ENCODE results near the gene NDUFB2. TPM values are rescaled to one million over a fixed set of nuclear protein-coding genes. Genes with fewer than 3 reads are reported as not detected.
"Not testable (repeated sequence)": the region's sequence is repeated elsewhere in the genome, so short reads cannot be mapped to it uniquely, and the experiment has no call there.

NDUFB2 gene
- total and polyA plus RNA-seq, 5 donors from 2014 or later, result 91.5 to 529 (median 408) TPM

- Mint-ChIP-seq H3K36me3 (no peaks in the 10 kb centered on the region), H3K9me3 (peaks cover 0 to 3% (median 0%) of the 10 kb centered on the region in 7 donors), H3K27ac (no peak overlapping the region), H3K4me3 (no peak overlapping the region), H3K4me1 (peaks cover 0 to 14% (median 7%) of the 10 kb centered on the region in 4 donors), H3K27me3 (peaks cover 31% of the 10 kb centered on the region)
- Histone ChIP-seq H3K4me1 (ENCODE audit: control insufficient read depth, insufficient read depth, low read length, poor library complexity, severe bottlenecking) (peaks cover 12% of the 10 kb centered on the region), H3K9me3 (ENCODE audit: control insufficient read depth in 2 of 2, low read length in 2 of 2) (no peaks in the 10 kb centered on the region), H3K27ac (ENCODE audit: insufficient read depth, low read length, poor library complexity, severe bottlenecking) (no peak overlapping the region), H3K36me3 (ENCODE audit: control insufficient read depth, insufficient read depth, low read length) (no peaks in the 10 kb centered on the region), H3K27me3 (ENCODE audit: control insufficient read depth, insufficient read depth, low read length) (no peaks in the 10 kb centered on the region), H3K4me3 (ENCODE audit: low read depth, low read length) (no peak overlapping the region)
- no peak for ATAC-seq (ENCODE audit: low read depth in 2 of 2)
- no peak for DNase-seq
These were observed 27.9 kb upstream of the NDUFB2 start for GRCh38 chr7:140668641-140669040.

DNA sequence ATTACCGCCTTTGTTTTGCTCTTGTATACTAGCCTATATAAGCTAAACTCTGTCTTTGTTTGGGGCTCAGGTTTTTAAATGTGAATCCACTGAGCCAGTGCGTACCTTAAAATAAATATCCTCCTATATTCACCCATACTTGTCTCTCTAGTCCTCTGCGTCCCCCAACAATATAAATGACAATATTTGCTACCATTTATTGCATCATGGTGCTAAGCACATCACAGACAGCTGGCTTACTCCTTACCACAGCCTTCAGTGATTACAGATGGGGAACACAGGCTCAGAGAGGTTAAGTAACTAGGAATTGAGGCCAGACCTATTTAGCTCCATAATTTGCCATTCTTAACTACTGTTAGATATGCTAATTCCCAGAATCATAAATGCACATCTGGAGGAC is 27.2 kb upstream of the NDUFB2 start:
- ATAC-seq (ENCODE audit: low read depth in 2 of 2) (no peak), DNase-seq (no peak)
- Mint-ChIP-seq H3K9me3 (peaks cover 0 to 3% (median 0%) of the 10 kb centered on the region in 7 donors), H3K27me3 (peaks cover 28% of the 10 kb centered on the region), H3K4me1 (peaks cover 0 to 21% (median 12%) of the 10 kb centered on the region in 4 donors), H3K4me3 (peak overlapping the region in 2 of 4 donors; percentile 2 to 54), H3K36me3 (no peaks in the 10 kb centered on the region), H3K27ac (no peak overlapping the region)
- H3K36me3 ChIP-seq (ENCODE audit: control insufficient read depth, insufficient read depth, low read length), result no peaks in the 10 kb centered on the region
- H3K4me3 ChIP-seq (ENCODE audit: low read depth, low read length), result no peak overlapping the region
- H3K27ac ChIP-seq (ENCODE audit: insufficient read depth, low read length, poor library complexity, severe bottlenecking), result no peak overlapping the region
- peaks cover 19% of the 10 kb centered on the region for H3K4me1 ChIP-seq (ENCODE audit: control insufficient read depth, insufficient read depth, low read length, poor library complexity, severe bottlenecking)
- no peaks in the 10 kb centered on the region for H3K9me3 ChIP-seq (ENCODE audit: control insufficient read depth in 2 of 2, low read length in 2 of 2)
- no peaks in the 10 kb centered on the region for H3K27me3 ChIP-seq (ENCODE audit: control insufficient read depth, insufficient read depth, low read length)

- Mint-ChIP-seq H3K4me3 (peak overlapping the region in 2 of 4 donors; percentile 53 to 80), H3K4me1 (peaks cover 0 to 26% (median 16%) of the 10 kb centered on the region in 4 donors), H3K27me3 (peaks cover 22% of the 10 kb centered on the region)
- not testable (repeated sequence) for ATAC-seq (ENCODE audit: low read depth in 2 of 2); H3K36me3 ChIP-seq (ENCODE audit: control insufficient read depth, insufficient read depth, low read length); H3K27ac ChIP-seq (ENCODE audit: insufficient read depth, low read length, poor library complexity, severe bottlenecking); H3K9me3 ChIP-seq (ENCODE audit: control insufficient read depth in 2 of 2, low read length in 2 of 2); H3K36me3 Mint-ChIP-seq; H3K4me3 ChIP-seq (ENCODE audit: low read depth, low read length); H3K27ac Mint-ChIP-seq; H3K9me3 Mint-ChIP-seq; DNase-seq; H3K27me3 ChIP-seq (ENCODE audit: control insufficient read depth, insufficient read depth, low read length)
- H3K4me1 ChIP-seq (ENCODE audit: control insufficient read depth, insufficient read depth, low read length, poor library complexity, severe bottlenecking), result peaks cover 22% of the 10 kb centered on the region
These were observed 26.6 kb upstream of the NDUFB2 start for GRCh38 chr7:140669862-140670261.

GRCh38 chr7:140670343-140670935 is 26.1 kb upstream of the NDUFB2 start:
- Mint-ChIP-seq H3K4me3 (peak overlapping the region; percentile 21 to 80 (median 43)), H3K9me3 (peaks cover 0 to 2% (median 0%) of the 10 kb centered on the region in 7 donors), H3K4me1 (peaks cover 0 to 32% (median 20%) of the 10 kb centered on the region in 4 donors), H3K27me3 (peaks cover 21% of the 10 kb centered on the region), H3K36me3 (no peaks in the 10 kb centered on the region), H3K27ac (peak overlapping the region in 1 of 3 donors; percentile 56)
- H3K27ac ChIP-seq (ENCODE audit: insufficient read depth, low read length, poor library complexity, severe bottlenecking), result no peak overlapping the region
- H3K4me1 ChIP-seq (ENCODE audit: control insufficient read depth, insufficient read depth, low read length, poor library complexity, severe bottlenecking), result peaks cover 22% of the 10 kb centered on the region
- no peaks in the 10 kb centered on the region for H3K27me3 ChIP-seq (ENCODE audit: control insufficient read depth, insufficient read depth, low read length)
- H3K4me3 ChIP-seq (ENCODE audit: low read depth, low read length), result no peak overlapping the region
- ATAC-seq (ENCODE audit: low read depth in 2 of 2) (no peak), DNase-seq (no peak)
- no peaks in the 10 kb centered on the region for H3K36me3 ChIP-seq (ENCODE audit: control insufficient read depth, insufficient read depth, low read length)
- H3K9me3 ChIP-seq (ENCODE audit: control insufficient read depth in 2 of 2, low read length in 2 of 2), result no peaks in the 10 kb centered on the region

- Mint-ChIP-seq H3K9me3 (no peaks in the 10 kb centered on the region), H3K4me3 (peak overlapping the region; percentile 80 to 84 (median 82)), H3K36me3 (no peaks in the 10 kb centered on the region), H3K27ac (peak overlapping the region in 2 of 3 donors; percentile 76 to 78), H3K27me3 (peaks cover 16% of the 10 kb centered on the region), H3K4me1 (peaks cover 0 to 43% (median 29%) of the 10 kb centered on the region in 4 donors)
- Histone ChIP-seq H3K27me3 (ENCODE audit: control insufficient read depth, insufficient read depth, low read length) (no peaks in the 10 kb centered on the region), H3K4me3 (ENCODE audit: low read depth, low read length) (peak overlapping the region; percentile 69), H3K9me3 (ENCODE audit: control insufficient read depth in 2 of 2, low read length in 2 of 2) (no peaks in the 10 kb centered on the region), H3K36me3 (ENCODE audit: control insufficient read depth, insufficient read depth, low read length) (no peaks in the 10 kb centered on the region), H3K4me1 (ENCODE audit: control insufficient read depth, insufficient read depth, low read length, poor library complexity, severe bottlenecking) (peaks cover 22% of the 10 kb centered on the region), H3K27ac (ENCODE audit: insufficient read depth, low read length, poor library complexity, severe bottlenecking) (no peak overlapping the region)
- no peak for ATAC-seq (ENCODE audit: low read depth in 2 of 2)
- DNase-seq, result no peak
These were observed 24.5 kb upstream of the NDUFB2 start for GRCh38 chr7:140671966-140672365.

GRCh38 chr7:140672382-140673062 is 24.0 kb upstream of the NDUFB2 start, which contains the start of gene ADCK2:
Gene ADCK2, plus strand, starts transcription at chr7:140672945. Its CDS starts 386 bp downstream, at chr7:140673331.
- peak within 1 kb of the TSS; percentile 74 for H3K27ac ChIP-seq (ENCODE audit: insufficient read depth, low read length, poor library complexity, severe bottlenecking)
- peak; percentile 60 to 69 for ATAC-seq (ENCODE audit: low read depth in 2 of 2)
- no peaks in the 10 kb centered on the region for H3K9me3 ChIP-seq (ENCODE audit: control insufficient read depth in 2 of 2, low read length in 2 of 2)
- H3K4me1 Mint-ChIP-seq, result peaks cover 0 to 43% (median 30%) of the 10 kb centered on the region in 4 donors
- H3K4me3 Mint-ChIP-seq, result peak within 1 kb of the TSS; percentile 87 to 95 (median 90)
- H3K27ac Mint-ChIP-seq, result peak within 1 kb of the TSS; percentile 76 to 90 (median 86)
- H3K9me3 Mint-ChIP-seq, result no peaks in the 10 kb centered on the region
- H3K4me1 ChIP-seq (ENCODE audit: control insufficient read depth, insufficient read depth, low read length, poor library complexity, severe bottlenecking), result peaks cover 22% of the 10 kb centered on the region
- H3K27me3 ChIP-seq (ENCODE audit: control insufficient read depth, insufficient read depth, low read length), result no peaks in the 10 kb centered on the region
- peak in 2 of 3 donors; percentile 54 to 61 for DNase-seq
- H3K36me3 ChIP-seq (ENCODE audit: control insufficient read depth, insufficient read depth, low read length), result no peaks in the 10 kb centered on the region
- peaks cover 16% of the 10 kb centered on the region for H3K27me3 Mint-ChIP-seq
- H3K36me3 Mint-ChIP-seq, result peaks cover 3% of the 10 kb centered on the region
- H3K4me3 ChIP-seq (ENCODE audit: low read depth, low read length), result peak within 1 kb of the TSS; percentile 69

GRCh38 chr7:140673063-140673773 is 23.3 kb upstream of the NDUFB2 start:
- Histone ChIP-seq H3K4me3 (ENCODE audit: low read depth, low read length) (peak overlapping the region; percentile 55), H3K4me1 (ENCODE audit: control insufficient read depth, insufficient read depth, low read length, poor library complexity, severe bottlenecking) (peaks cover 22% of the 10 kb centered on the region), H3K36me3 (ENCODE audit: control insufficient read depth, insufficient read depth, low read length) (no peaks in the 10 kb centered on the region), H3K27me3 (ENCODE audit: control insufficient read depth, insufficient read depth, low read length) (no peaks in the 10 kb centered on the region), H3K9me3 (ENCODE audit: control insufficient read depth in 2 of 2, low read length in 2 of 2) (no peaks in the 10 kb centered on the region), H3K27ac (ENCODE audit: insufficient read depth, low read length, poor library complexity, severe bottlenecking) (peak overlapping the region; percentile 74)
- Mint-ChIP-seq H3K36me3 (peaks cover 10% of the 10 kb centered on the region), H3K4me3 (peak overlapping the region; percentile 87 to 95 (median 90)), H3K9me3 (no peaks in the 10 kb centered on the region), H3K4me1 (peaks cover 0 to 45% (median 35%) of the 10 kb centered on the region in 4 donors), H3K27me3 (peaks cover 11% of the 10 kb centered on the region), H3K27ac (peak overlapping the region; percentile 14 to 90 (median 86))
- ATAC-seq (ENCODE audit: low read depth in 2 of 2), result peak; percentile 77 to 83
- peak; percentile 37 to 77 (median 76) for DNase-seq

All from CD4-positive, CD25-positive, alpha-beta regulatory T cell (primary cell).